HepG2 (cell line): ENCODE results near the gene CARD8.

Source experiments
- ATF7-NPFF ChIP-seq: sonication (generic); formaldehyde crosslinking; IDR thresholded peaks from 2 replicates; pipeline ENCODE4 v1.8.1; 2023; ENCODE audit warnings: mild to moderate bottlenecking, low read depth, missing genetic modification reagents, moderate library complexity
- ATRX ChIP-seq: sonication (generic); formaldehyde crosslinking; IDR thresholded peaks from 2 replicates; pipeline ENCODE4 v1.4.0; 2020; ENCODE audit warnings: missing genetic modification reagents, borderline replicate concordance
- CTCF ChIP-seq: sonication (generic); formaldehyde crosslinking; IDR thresholded peaks from 2 replicates; pipeline ENCODE4 v1.5.0; 2020; ENCODE audit warnings: mild to moderate bottlenecking, missing genetic modification reagents, moderate library complexity
- HOXA3 ChIP-seq: sonication (generic); formaldehyde crosslinking; IDR thresholded peaks from 2 replicates; pipeline ENCODE4 v1.5.0; 2020; ENCODE audit warnings: missing genetic modification reagents
- KDM1A ChIP-seq: IDR thresholded peaks from 2 replicates; pipeline ENCODE4 v1.6.1; 2016; ENCODE audit warnings: missing compliant biosample characterization
- SMC3 ChIP-seq: IDR thresholded peaks from 2 replicates; pipeline ENCODE4 v1.6.1; 2011; ENCODE audit warnings: low read length, improper control_type of control experiment
- TBP ChIP-seq: sonication (generic); formaldehyde crosslinking; IDR thresholded peaks from 2 replicates; pipeline ENCODE4 v1.5.0; 2020; ENCODE audit warnings: missing genetic modification reagents
- ZFP91 ChIP-seq: sonication (generic); formaldehyde crosslinking; IDR thresholded peaks from 2 replicates; pipeline ENCODE4 v1.9.0; 2022; ENCODE audit warnings: missing genetic modification reagents, mild to moderate bottlenecking, borderline replicate concordance
- ZNF772 ChIP-seq: sonication (generic); formaldehyde crosslinking; IDR thresholded peaks from 2 replicates; pipeline ENCODE4 v1.5.0; 2020; ENCODE audit warnings: mild to moderate bottlenecking, missing genetic modification reagents
- TF ChIP-seq, protein P1 (sequence below), 2 experiments: sonication (generic) in 1 of 2; formaldehyde crosslinking in 1 of 2; IDR thresholded peaks; 2 replicates each; pipeline versions ENCODE4 v1.5.1 to v1.6.1; 2011 to 2020; ENCODE audit warnings: borderline replicate concordance in 1 of 2, low read depth in 1 of 2, low read length in 1 of 2, mild to moderate bottlenecking in 1 of 2, missing genetic modification reagents in 1 of 2, moderate library complexity in 1 of 2
- TF ChIP-seq, protein P2 (sequence below): sonication (generic); formaldehyde crosslinking; IDR thresholded peaks from 2 replicates; pipeline ENCODE4 v1.4.0; 2020; ENCODE audit warnings: missing genetic modification reagents
- TF ChIP-seq, protein P3 (sequence below): sonication (generic); formaldehyde crosslinking; IDR thresholded peaks from 2 replicates; pipeline ENCODE4 v1.4.0; 2020; ENCODE audit warnings: low read depth, missing genetic modification reagents
- TF ChIP-seq, protein P4 (sequence below): IDR thresholded peaks from 2 replicates; pipeline ENCODE4 v1.6.1; 2012; ENCODE audit warnings: inconsistent platforms

- no peak for TF ChIP-seq ATF7-NPFF (CRISPR knock-in tag)
- no peak for TF ChIP-seq ZNF772 (CRISPR knock-in tag)
- TF ChIP-seq KDM1A (CRISPR knock-in tag), result no peak
- TF ChIP-seq, protein P1, sequence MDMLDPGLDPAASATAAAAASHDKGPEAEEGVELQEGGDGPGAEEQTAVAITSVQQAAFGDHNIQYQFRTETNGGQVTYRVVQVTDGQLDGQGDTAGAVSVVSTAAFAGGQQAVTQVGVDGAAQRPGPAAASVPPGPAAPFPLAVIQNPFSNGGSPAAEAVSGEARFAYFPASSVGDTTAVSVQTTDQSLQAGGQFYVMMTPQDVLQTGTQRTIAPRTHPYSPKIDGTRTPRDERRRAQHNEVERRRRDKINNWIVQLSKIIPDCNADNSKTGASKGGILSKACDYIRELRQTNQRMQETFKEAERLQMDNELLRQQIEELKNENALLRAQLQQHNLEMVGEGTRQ (IDR thresholded peaks at IDR 0.05; ENCODE audit: low read depth, low read length), result no peak
- TF ChIP-seq, protein P1 (CRISPR knock-in tag; IDR thresholded peaks at IDR 0.05; ENCODE audit: borderline replicate concordance), result no peak
- TF ChIP-seq, protein P2, sequence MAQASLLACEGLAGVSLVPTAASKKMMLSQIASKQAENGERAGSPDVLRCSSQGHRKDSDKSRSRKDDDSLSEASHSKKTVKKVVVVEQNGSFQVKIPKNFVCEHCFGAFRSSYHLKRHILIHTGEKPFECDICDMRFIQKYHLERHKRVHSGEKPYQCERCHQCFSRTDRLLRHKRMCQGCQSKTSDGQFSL, result no peak
- no peak for TF ChIP-seq TBP
- TF ChIP-seq CTCF (CRISPR knock-in tag), result no peak
- TF ChIP-seq, protein P3, sequence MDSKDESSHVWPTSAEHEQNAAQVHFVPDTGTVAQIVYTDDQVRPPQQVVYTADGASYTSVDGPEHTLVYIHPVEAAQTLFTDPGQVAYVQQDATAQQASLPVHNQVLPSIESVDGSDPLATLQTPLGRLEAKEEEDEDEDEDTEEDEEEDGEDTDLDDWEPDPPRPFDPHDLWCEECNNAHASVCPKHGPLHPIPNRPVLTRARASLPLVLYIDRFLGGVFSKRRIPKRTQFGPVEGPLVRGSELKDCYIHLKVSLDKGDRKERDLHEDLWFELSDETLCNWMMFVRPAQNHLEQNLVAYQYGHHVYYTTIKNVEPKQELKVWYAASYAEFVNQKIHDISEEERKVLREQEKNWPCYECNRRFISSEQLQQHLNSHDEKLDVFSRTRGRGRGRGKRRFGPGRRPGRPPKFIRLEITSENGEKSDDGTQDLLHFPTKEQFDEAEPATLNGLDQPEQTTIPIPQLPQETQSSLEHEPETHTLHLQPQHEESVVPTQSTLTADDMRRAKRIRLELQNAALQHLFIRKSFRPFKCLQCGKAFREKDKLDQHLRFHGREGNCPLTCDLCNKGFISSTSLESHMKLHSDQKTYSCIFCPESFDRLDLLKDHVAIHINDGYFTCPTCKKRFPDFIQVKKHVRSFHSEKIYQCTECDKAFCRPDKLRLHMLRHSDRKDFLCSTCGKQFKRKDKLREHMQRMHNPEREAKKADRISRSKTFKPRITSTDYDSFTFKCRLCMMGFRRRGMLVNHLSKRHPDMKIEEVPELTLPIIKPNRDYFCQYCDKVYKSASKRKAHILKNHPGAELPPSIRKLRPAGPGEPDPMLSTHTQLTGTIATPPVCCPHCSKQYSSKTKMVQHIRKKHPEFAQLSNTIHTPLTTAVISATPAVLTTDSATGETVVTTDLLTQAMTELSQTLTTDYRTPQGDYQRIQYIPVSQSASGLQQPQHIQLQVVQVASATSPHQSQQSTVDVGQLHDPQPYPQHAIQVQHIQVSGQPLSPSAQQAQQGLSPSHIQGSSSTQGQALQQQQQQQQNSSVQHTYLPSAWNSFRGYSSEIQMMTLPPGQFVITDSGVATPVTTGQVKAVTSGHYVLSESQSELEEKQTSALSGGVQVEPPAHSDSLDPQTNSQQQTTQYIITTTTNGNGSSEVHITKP (CRISPR knock-in tag), result no peak
- TF ChIP-seq ZFP91 (CRISPR knock-in tag), result no peak
- no peak for TF ChIP-seq ATRX (CRISPR knock-in tag)
- TF ChIP-seq, protein P4, sequence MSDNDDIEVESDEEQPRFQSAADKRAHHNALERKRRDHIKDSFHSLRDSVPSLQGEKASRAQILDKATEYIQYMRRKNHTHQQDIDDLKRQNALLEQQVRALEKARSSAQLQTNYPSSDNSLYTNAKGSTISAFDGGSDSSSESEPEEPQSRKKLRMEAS, result no peak
- TF ChIP-seq HOXA3 (CRISPR knock-in tag), result no peak
- no peak for TF ChIP-seq SMC3
Measured at GRCh38 chr19:48253999-48254398, 1.7 kb downstream of the CARD8 start.
